Suppressor macrophage treated with lipopolysaccharide for 4 hours (primary cell): ENCODE results near the gene ST13.
"Not testable (repeated sequence)": the region's sequence is repeated elsewhere in the genome, so short reads cannot be mapped to it uniquely, and the experiment has no call there.

ENCODE experiments used
- DNase-seq: peaks from one replicate; pipeline ENCODE4 v3.0.0-alpha.2; 2020

ST13 gene

DNA sequence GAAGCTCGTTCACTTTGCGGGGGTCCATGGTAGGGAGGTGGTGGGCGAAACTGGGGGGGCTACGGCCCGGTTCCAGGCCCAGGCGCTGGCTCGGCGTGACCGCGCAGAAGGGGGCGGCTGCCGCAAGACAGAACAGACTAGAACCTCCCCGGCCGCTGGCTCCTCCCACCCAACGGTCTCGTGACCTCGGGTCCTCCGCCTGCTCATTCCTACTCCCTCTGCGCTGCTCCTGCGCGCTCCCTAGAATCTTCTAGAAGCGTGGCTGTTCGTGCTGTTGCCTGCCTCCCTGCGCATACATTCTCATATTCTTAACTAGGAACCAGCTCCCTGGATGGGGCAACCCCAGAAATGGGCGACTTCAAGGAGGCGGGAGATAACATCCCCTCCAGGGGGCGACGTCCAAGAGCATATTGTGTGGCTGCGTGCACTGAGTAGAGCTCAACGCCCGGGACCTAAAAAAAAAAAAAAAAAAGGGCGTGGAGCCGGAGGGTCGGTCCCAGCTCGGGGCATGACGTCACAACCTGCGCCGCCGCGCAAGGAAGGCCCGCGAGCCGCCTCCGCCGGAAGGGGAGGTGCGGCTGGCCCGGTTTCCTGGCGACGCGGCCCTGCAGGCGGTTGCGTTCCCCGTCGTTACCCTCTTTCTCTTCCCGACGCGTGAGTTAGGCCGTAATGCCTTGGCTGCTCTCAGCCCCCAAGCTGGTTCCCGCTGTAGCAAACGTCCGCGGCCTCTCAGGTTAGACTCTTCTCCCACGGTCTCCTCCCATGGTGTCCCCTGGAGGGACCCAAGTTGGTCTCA is at the start of gene ST13, which contains the start of gene XPNPEP3:
Gene ST13 (minus strand): TSS at position 127 of the 796 bp plus-strand sequence. CDS start 99 bp downstream, at position 28.
Gene XPNPEP3 (plus strand): TSS at position 636 of the 796 bp plus-strand sequence. CDS start 34 bp downstream, at position 670.
- peak; percentile 98 for DNase-seq

DNA sequence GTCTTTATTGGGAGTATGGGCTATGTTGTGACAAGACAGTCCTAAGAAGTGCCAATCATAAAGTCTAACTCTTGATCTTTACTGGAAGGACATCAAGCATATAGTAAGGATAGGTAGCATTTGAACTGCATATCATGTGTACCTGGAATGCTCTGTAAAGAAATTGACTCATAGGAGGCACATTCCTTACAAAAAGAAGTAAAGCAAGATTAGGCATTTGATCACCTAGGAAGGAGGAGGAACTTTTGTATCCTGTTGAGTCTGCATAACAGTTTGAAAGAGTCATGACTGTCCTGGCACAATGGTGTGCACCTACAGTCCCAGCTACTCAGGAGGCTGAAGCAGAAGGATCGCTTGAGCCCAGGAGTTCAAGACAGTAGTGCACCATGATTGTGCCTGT is 47.7 kb upstream of the ST13 start:
- DNase-seq: no peak

DNA sequence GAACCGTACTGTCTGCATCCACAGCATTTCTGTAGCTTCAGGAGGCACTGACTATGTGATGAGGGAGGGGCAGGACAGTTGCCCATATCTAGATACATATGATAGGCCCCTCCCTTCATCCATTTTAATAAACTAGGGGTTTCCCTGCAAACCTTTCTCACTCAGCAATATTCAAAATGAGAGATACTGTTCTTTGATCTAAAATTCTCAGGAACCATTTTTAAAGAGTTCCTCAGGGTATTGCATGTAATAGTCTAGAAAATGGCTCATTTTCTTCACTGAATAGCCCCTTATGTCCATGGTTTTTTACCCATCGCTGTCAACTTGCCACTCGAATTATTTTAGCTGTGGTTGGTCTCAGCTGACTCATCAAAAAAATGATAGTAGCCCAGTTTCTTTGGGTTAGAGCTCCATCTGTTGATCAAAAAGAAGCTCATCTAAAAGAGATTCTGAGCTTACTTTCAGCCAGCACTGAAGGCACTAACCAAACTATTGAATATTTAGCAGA is 42.5 kb upstream of the ST13 start:
- DNase-seq: peak; percentile 70

DNA sequence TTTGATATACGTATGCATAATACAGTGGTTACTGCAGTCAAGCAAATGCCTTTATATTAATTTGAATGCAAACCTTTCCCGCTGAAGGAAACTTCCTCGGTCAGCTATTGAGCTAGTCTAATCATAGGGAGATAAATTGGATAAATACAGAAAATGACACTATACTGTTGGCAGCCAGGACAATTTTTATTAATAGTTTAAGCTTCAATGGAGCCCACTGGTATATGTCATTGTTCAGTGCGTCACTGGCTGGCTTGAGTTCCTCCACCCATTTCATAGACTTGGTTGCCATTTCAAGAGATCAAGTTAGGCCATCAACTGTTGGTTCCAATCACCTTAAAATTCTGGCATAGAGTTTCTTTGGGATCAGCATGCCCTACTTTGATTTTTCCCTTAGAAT is 38.0 kb upstream of the ST13 start:
- no peak for DNase-seq

DNA sequence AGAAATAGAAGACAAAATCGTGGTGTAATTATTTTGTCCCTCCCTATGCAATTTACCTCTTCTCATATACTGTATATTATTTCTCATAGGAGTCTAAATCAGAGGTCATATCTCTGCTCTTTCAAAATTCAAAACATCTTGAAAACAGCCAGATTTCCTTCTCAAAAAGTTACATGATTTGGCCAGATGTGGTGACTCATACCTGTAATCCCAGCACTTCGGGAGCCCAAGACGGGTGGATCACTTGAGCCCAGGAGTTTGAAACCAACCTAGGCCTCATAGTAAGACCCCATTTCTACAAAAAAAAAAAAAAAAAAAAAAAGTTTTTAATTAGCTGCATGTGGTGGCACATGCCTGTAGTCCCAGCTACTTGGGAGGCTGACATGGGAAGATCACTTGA is 34.4 kb upstream of the ST13 start:
- no peak for DNase-seq

DNA sequence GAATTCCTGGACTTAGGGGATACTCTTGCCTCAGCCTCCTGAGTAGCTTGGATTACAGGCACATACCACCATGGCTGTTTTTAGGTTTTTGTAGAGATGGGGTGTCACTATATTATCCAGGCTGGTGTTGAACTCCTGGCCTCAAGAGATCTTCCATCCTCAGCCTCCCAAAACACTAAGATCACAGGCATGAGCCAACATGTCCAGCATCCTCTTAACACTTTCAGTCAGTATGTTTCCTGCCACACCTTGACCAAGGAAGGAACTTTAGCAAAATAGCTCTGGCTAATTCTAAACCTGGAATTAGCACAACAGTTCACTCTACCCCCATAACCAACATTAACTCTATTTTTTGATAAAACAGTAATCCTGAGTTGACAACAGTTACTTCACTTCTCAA is 32.7 kb upstream of the ST13 start:
- DNase-seq: no peak

DNA sequence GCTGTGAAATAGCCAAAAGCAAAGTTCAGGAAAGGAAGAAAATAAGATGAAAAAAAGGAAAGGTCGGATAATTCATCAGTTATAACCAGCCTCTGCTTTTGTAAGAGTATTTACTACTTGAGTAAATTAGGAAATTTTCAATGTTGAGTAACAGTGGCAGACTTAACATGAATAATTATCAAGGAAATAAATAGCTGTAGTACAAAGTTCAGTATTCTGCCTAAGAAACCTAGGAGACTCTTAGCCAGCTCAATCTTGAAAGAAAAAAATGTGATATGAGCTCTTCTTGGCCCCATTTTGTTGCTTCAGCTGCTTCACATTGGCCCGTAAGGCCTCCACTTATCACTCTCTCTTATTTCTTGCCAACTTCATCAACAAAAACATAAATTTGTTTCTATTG is 22.5 kb upstream of the ST13 start:
- no peak for DNase-seq

DNA sequence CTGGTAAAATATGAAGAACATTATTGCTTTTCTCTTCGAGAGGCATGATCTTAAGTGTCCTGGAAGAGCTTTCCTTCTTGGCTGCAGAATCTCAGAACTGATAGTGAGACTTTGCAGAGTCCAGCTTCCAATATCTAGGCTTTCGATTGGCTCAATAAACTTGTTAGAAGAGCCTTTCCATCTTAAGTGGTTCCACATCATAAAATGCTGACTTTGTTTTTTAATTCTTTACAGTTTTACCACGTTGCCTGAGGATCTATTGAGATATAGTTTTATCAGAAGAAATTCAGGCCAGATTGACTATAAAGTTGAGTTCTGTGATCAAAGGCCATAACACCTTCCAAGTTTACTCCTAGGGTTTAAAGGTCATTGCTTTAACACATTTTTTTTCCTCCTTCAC is 21.0 kb upstream of the ST13 start:
- DNase-seq: no peak

DNA sequence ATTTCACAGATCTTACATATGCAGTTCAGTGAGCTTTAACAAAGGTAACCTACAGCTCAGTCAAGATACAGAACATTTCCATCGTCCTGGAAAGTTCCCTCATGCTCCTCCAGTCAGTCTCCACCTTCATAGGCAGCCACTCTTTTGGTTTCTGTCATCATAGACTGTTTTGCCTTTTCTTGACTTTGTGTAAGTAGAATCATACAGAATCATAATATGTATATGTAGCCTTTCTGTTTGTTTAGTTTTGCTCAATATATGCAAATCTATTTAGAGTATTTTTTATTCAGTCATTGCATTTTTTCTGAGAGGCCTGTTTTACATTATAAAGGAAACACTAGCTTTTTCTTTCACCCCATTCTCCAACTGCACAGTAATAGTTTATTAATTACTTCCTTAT is 20.5 kb upstream of the ST13 start:
- DNase-seq: no peak

DNA sequence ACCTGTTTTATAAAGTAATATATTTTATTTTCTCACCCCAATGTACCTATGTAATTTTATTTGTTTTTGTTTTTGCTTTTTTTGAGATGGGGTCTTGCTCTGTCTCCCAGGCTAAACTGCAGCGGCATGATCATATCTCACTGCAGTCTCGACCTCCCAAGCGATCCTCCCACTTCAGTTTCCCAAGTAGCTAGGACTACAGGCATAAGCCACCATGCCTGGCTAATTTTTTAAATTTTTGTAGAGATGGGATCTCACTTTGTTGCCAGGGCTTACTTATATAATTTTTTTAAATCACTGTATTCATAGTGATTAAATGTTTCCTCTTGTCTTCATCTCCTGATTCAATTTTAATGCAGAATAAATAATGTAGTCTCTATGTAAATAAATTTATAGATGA is 18.7 kb upstream of the ST13 start:
- DNase-seq: no peak

DNA sequence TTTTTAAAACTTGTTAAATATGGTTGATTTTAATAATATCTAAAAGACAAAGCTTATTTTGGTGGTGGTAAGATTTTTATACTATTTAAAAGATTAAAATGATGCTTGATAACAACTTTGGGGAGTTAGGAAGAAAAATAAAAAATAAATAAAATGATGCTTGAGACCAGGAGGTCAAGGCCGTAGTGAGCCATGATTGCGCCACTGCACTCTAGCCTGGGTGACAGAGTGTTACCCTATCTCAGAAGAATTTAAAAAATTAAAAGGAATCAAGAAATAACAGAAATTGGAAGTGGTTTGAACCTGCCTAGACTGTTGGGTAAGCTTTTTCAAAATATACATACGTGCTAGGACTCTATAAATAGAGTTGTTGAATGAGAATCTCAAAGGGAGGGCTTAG is 17.6 kb upstream of the ST13 start:
- DNase-seq: no peak

DNA sequence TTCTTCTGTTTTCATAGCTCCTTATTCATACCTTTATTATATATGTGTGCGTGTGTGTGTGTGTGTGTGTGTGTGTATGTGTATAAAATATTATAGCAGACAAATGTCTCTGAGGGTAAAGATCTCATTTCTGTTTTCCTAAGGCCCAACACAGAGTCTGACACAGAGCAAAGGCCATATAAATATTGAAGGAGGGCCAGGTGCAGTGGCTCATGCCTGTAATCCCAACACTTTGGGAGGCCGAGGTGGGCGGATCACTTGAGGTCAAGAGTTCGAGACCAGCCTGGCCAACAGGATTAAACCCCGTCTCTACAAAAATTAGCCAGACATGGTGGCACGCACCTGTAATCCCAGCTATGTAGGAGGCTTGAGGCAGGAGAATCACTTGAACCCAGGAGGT is 11.9 kb upstream of the ST13 start:
- DNase-seq: not testable (repeated sequence)

DNA sequence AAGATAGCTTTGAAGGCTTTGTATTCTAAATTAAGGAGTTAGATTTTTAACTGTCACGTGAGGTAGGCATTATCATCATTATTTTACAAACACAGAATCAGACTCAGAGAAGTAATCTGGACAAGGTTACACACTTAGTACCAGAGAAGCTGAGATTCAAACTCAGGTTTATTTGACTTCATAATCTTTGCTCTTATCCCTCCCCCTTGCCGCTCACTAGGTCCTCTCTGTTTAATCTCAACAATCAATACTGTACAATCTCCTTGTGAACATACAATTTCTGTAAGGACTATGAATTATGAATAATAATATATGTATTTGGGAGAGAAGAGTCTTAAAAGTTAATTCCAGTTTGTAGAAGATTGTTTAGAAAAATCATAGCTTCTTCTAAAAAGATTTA is 10.7 kb upstream of the ST13 start:
- no peak for DNase-seq

DNA sequence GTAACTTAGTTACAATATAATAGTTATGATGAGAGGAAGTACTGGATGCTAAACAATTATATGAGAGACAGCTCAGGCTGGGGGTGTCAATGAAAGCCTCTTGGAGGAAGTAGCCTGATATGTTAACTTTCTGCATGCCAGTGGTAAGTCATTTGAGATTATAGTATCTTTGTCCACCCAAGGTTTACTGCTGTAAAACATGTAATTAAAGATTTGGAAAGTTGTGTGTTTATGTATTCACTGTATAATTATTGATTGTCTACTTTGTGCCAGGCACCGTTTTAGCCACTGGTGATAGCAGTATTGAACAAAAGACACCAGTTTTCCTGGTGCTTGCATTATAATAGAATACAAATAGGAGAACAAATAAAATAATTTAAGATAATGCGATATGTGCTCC is 6.1 kb upstream of the ST13 start:
- no peak for DNase-seq

DNA sequence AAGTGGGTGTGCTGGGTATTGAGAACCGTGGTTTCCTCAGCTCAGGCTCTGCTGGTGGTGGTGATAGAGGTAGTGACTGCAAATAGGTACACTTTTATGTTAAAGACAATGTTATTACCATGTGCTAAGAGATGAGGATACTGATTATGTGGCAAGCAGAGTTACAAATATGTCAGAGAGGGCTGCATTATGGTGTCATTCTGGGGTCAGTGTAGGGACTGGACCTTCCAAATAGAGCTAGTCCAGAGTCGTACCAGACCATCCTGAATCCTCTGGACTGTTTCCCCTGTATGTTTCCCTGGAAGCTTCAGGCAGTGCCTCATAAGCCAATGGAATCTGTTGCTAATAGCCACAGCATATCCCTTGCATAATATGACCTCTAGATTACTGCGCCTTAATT is 5.6 kb upstream of the ST13 start, which contains the start of gene DNAJB7:
Gene DNAJB7 (minus strand): TSS at position 101 of the 400 bp plus-strand sequence. CDS start 119 bp downstream, outside the sequence.
- no peak for DNase-seq

DNA sequence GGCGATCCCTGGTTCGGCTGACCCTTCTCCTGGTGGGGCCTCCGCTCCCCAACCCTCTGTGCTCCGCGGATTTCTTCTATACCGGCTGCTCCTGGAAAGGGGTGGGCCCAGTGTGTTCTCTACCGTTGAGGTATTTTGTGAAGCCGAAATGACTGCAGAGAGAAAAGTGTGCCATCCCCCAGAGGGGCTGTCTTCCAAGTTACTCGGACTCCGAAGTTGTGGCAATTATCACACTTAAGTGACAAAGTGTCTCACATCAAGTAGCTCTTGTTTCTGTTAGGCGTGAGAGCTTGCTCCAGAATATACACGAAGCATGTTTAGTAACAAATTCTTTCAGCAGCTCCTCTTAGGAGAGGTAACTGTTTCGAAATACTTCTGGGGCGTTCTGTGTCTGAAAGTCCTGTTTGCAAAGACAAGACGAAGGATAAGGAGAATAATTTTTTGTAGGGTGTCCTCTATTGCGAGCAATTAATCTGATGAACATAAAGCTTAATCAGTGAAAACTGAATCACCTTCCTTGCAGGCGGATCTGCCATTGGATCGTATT is 943 bp upstream of the ST13 start:
- no peak for DNase-seq

DNA sequence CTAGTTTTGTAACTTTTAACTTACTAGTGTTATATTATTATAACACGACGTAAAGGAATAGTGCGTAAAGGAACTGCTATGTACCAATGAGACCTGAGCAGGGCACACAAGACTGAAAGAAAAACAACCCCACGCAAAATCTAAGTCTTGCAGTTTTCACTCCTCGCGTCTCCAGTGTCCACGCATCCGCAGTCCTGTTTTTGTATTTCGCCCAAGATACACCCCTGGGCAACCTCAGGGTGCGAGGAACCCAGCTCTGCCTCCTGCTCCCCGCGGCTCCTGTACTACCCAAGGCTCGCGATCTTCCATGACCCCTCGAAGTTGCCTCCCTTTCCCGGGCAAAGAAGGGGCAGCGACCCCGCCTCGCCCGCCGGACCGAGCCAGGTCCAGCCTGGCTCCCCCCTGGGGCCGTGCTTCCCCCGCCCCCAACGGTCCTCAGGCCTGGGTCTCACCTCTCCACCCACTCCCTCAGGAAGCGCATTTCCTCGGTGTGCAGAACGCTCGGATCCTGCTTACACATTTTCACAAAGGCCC is 393 bp downstream of the ST13 start:
- peak; percentile 45 for DNase-seq

DNA sequence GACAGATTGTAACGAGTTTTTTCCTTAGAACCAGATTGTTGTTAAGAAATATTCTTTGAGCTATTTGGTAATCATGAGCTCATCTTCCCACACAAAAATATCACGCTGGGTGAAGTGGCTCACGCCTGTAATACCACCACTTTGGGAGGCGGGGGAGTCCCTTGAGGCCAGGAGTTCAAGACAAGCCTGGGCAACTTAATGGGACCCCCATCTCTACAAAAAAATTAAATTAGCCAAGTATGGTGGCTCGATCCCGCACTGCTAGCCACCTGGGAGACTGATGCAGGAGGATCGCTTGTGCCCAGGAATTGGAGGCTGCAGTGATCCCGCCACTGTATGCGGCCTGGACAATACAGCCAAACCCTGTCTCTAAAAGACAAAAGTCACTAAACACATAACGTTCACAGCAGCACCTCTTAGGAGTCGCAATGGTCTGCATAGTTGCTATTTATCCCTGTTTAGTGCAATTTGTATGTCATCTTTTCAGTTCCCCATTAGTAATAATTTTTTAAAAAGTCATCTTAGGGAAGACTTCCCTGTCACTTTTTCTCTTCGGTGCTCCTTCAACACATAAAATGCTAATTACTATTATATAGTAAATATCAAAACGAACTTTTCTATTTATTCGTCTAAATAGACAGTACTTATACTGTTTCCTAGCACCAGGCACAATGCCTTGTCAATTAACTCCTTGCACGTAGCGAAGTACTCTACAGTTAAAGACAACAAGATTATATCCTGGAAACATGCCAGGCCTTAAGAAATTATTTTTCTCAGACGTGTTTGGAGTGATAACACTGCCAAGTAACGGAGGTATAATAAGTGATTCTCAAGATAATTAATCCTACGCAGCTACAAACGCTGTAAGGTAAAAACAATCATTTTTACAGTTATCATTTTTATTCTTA is 1.1 kb downstream of the ST13 start:
- DNase-seq: peak; percentile 80

DNA sequence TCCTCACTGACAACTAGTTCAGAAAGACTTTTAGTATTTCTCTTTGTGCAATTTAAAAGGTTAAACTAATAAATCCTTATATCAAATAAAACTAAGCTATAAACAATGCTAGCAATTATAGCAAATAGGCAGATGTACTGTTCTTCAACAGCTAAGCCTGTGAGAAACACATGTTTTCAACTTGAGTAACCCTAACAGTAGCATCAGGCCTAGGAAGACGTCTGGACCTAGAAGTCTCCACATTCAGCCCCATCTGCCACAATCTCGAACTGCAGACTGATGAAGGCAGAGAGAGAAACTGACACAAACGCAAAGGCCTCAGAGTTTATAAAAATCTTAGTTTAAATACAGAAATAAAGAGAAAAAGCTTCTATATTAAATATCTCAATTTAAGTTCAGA is 2.5 kb downstream of the ST13 start:
- no peak for DNase-seq

DNA sequence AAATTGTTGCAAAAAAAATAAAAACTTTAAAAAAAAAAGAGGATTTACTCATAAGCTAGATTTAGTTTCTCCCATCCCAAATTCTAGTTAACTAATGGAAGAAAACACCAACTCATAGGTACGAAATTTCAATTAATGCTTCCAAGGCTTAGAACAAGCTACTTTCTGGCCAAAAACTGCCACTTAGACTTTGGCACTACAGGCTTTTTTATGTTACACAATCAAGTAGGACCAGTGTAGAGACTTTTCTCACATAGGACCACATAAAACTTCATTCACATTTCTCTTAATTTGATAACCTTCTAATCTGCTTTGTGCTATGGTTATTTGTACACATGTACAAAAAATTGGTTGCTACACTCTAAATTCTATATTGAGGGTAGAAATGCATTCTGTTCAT is 3.1 kb downstream of the ST13 start:
- no peak for DNase-seq

DNA sequence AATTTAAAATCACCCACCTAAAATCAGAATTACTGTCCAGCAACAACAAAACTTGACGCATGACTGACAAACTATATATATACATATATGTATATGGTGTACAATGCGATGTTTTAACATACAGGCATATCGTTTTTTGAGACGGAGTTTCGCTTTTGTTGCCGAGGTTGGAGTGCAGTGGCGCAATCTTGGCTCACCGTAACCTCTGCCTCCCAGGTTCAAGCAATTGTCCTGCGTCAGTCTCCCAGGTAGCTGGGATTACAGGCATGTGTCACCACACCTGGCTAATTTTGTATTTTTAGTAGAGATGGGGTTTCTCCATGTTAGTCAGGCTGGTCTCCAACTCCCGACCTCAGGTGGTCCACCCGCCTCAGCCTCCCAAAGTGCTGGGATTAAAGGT is 10.6 kb downstream of the ST13 start:
- not testable (repeated sequence) for DNase-seq

DNA sequence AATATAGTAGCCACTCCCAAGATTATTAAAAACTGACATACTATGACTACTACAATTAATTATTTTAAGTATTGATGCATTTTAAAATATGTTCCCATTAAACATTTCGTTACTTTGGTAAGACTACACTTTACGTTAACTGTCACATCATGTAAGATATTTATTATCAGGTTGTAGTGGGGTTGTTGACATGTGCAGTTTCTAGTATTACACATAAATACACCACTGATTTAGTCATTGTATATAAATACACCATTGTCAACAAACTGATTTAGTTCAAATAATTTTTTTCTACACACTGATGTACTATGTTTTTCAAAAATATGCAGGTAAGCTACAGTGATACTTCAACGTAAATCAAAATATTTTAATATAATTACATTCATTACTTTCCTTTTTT is 11.5 kb downstream of the ST13 start:
- no peak for DNase-seq

DNA sequence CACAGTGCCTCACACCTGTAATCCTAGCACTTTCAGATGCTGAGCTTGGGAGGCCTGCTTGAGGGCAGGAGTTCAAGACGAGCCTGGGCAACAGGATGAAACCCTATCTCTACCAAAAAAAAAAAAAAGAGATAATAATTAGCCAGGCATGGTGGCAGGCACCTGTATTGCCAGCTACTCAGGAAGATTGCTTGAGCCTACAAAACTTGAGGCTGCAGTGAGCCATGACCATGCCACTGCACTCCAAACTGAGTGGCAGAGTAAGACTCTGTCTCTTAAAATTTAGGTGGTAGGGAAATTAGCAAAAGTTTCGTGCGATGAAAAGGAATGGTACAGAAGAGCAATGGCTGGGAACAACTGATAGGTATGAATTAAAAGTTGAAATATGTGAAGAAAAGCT is 18.0 kb downstream of the ST13 start:
- no peak for DNase-seq
